Neutrophil (primary cell): Measurements from ENCODE around the gene NKAIN1.

Experiments
- H3K27ac ChIP-seq: fragments of 200-600 bp; sonication (generic); 2 replicates; pipeline ENCODE4 v1.5.1; 2016; ENCODE audit warnings: mild to moderate bottlenecking, moderate library complexity
- H3K27me3 ChIP-seq: fragments of 200-600 bp; sonication (generic); 2 replicates; pipeline ENCODE4 v1.6.0; 2016; ENCODE audit warnings: mild to moderate bottlenecking
- H3K36me3 ChIP-seq: fragments of 200-600 bp; sonication (generic); 2 replicates; pipeline ENCODE4 v1.5.1; 2017
- H3K4me1 ChIP-seq, 2 experiments: fragments of 200-600 bp in 1 of 2; sonication (generic) in 1 of 2; 1 replicate in 1 of 2; 2 replicates in 1 of 2; pipeline versions ENCODE4 v1.5.1 to v1.6.1; 2013 to 2016; ENCODE audit warnings: low read depth in 1 of 2, low read length in 1 of 2, mild to moderate bottlenecking in 1 of 2, moderate library complexity in 1 of 2; ENCODE audit not compliant: control insufficient read depth in 1 of 2, insufficient read depth in 1 of 2
- H3K4me3 ChIP-seq, 2 experiments: fragments of 200-600 bp in 1 of 2; sonication (generic) in 1 of 2; 1 replicate in 1 of 2; 2 replicates in 1 of 2; pipeline ENCODE4 v1.5.1; 2013 to 2016; ENCODE audit warnings: low read depth in 1 of 2, low read length in 1 of 2, mild to moderate bottlenecking in 1 of 2, moderate library complexity in 1 of 2
- H3K9me3 ChIP-seq: fragments of 200-600 bp; sonication (generic); 2 replicates; pipeline ENCODE4 v1.5.1; 2016
- CTCF ChIP-seq: fragments of 200-600 bp; sonication (generic); IDR thresholded peaks from 2 replicates; pipeline ENCODE4 v1.5.1; 2016; ENCODE audit warnings: antibody characterized with exemption

The NKAIN1 gene

DNA sequence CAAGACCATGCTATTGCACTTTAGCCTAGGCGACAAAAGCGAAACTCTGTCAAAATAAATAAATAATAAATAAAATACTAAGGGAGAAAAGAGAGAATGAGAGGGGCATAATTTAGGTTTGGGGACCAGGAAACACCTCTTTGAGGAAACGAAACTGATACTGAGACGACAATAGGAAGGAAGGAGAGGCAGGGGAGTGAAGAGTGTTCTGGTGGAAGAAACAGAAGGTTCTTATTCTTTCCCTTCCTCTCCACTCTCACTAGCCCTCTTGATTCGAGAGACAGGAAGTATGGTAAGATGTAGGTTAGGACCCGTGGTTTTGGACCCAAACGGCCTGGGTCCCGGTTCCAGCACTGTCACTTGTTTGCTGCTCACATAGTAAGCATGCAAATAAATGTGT, 1.6 kb upstream of the NKAIN1 start:
- no peak for TF ChIP-seq CTCF
- Histone ChIP-seq H3K9me3 (no peaks in the 10 kb centered on the region), H3K27me3 (peaks cover 90% of the 10 kb centered on the region)

DNA sequence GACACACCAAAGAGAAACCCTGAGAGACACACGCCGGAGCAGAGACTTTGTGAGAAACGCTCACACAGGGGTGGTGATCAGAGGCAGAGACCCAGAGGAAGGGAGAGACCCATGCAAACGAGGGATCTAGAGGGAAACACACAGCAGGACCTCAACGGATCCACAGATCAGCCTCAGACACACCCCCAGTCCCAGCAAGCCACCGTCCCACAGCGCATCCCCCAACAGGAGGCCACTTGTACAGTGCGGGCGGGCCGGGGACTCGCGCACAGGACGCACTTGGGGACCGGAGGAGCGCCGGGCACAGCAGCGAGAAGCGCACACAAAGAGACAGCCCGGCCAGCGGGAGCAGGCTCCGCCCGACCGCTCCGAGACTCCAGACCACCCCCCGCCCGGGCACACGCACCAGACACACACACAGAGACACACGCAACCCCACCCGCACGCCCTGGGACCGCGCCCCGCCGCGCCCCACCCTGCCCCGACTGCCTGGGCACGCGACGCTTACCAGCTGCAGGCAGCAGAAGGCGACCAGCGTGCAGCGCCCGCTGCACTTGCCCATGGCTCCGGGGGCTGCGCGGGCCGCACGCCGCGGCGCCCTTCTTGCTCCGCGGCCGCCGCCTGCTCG, 587 bp downstream of the NKAIN1 start:
- Histone ChIP-seq H3K27ac (no peak overlapping the region), H3K9me3 (no peaks in the 10 kb centered on the region), H3K4me1 (peaks cover 0 to 7% of the 10 kb centered on the region in 2 experiments), H3K27me3 (peaks cover 100% of the 10 kb centered on the region), H3K36me3 (no peaks in the 10 kb centered on the region), H3K4me3 (no peak overlapping the region)
- TF ChIP-seq CTCF, result no peak

More for the DNA sequence above, 1.6 kb upstream of the NKAIN1 start:
- H3K4me3 ChIP-seq, result no peak overlapping the region
- H3K27ac ChIP-seq, result no peak overlapping the region
- H3K36me3 ChIP-seq, result no peaks in the 10 kb centered on the region
- H3K4me1 ChIP-seq, result peaks cover 0 to 7% of the 10 kb centered on the region in 2 experiments

- H3K27me3 ChIP-seq, result peaks cover 100% of the 10 kb centered on the region
- no peaks in the 10 kb centered on the region for H3K36me3 ChIP-seq
- H3K9me3 ChIP-seq, result no peaks in the 10 kb centered on the region
- no peak overlapping the region for H3K27ac ChIP-seq
- no peak for TF ChIP-seq CTCF
- no peak overlapping the region for H3K4me3 ChIP-seq
- H3K4me1 ChIP-seq, result peaks cover 0 to 7% of the 10 kb centered on the region in 2 experiments
Observed at GRCh38 chr1:31238612-31238985, 1.1 kb downstream of the NKAIN1 start.

DNA sequence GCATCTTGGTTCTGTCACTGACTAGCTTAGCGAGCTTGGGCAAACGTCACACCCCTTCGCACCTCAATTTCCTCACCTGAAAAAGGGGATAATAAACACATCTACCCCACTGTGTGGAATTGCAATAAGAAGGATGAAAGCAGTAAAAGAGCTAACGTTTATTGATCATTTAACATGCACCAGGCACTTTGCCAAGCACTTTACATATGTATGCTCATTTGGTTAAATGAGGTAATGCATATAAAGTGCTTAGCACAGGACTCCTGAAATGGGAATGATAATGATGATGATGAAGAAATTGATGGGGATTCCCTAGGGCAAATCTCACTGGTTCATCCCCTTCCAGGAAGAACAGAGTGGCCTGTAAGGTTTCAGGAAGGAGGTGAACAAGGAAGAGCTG, 4.8 kb downstream of the NKAIN1 start:
- Histone ChIP-seq H3K4me1 (peaks cover 0 to 7% of the 10 kb centered on the region in 2 experiments), H3K4me3 (no peak overlapping the region), H3K9me3 (no peaks in the 10 kb centered on the region), H3K36me3 (no peaks in the 10 kb centered on the region), H3K27me3 (peaks cover 72% of the 10 kb centered on the region), H3K27ac (no peak overlapping the region)
- no peak for TF ChIP-seq CTCF

DNA sequence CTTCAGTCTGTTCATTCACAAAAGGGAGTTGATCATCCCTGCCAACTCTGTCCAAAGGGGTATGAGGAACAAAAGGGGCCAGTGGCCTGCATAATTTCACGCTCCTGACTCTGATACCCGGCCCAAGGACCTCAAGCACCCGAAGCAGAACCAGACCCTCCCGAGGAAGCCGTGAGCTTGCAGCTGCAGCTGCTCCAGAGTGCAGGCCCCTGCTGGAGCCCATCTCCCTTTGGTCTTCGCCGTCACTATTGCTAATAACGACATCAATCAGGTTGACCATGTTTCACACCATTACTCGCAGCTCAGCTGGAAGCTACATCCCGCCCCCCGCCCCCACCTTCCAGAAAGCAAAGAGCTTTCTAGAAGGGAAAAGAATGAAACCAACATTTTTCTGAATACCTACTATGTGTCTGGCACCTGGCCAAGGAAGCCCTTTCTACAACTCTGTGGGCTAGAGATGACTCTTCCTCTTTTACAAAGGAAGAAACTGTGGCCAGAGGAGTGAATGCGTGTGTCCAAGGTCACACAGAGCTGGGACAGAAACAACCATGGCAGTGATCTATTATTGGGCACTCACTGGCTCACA, 5.5 kb downstream of the NKAIN1 start:
- peaks cover 0 to 2% of the 10 kb centered on the region in 2 experiments for H3K4me1 ChIP-seq
- no peaks in the 10 kb centered on the region for H3K9me3 ChIP-seq
- TF ChIP-seq CTCF, result no peak
- peaks cover 65% of the 10 kb centered on the region for H3K27me3 ChIP-seq
- H3K36me3 ChIP-seq, result no peaks in the 10 kb centered on the region
- H3K4me3 ChIP-seq, result no peak overlapping the region
- H3K27ac ChIP-seq, result no peak overlapping the region
